ENCODE data around the gene ERFE.
"Not testable (repeated sequence)": the region's sequence is repeated elsewhere in the genome, so short reads cannot be mapped to it uniquely, and the experiment has no call there.

The ERFE gene

GRCh38 chr2:238158509-238159070 lies at the start of gene ERFE:
Gene ERFE (plus strand): TSS chr2:238158970. CDS start chr2:238159008, 38 bp downstream.
- peak in 2 of 56 donors; percentile 32 to 46 for DNase-seq

- DNase-seq, result no peak
Observed at GRCh38 chr2:238113611-238114010, 45.2 kb upstream of the ERFE start.

- DNase-seq, result no peak
Observed at GRCh38 chr2:238114331-238114841, 44.4 kb upstream of the ERFE start.

- DNase-seq, result no peak
Observed at GRCh38 chr2:238114851-238115660, 43.7 kb upstream of the ERFE start.

GRCh38 chr2:238115709-238116108 lies 43.1 kb upstream of the ERFE start:
- not testable (repeated sequence) for DNase-seq

GRCh38 chr2:238116298-238117198 lies 42.2 kb upstream of the ERFE start:
- DNase-seq, result no peak

GRCh38 chr2:238117199-238118154 lies 41.3 kb upstream of the ERFE start:
- no peak for DNase-seq

- no peak for DNase-seq
Observed at GRCh38 chr2:238119756-238120462, 38.9 kb upstream of the ERFE start.

- DNase-seq, result no peak
Observed at GRCh38 chr2:238120463-238121298, 38.1 kb upstream of the ERFE start.

- no peak for DNase-seq
Observed at GRCh38 chr2:238121511-238122286, 37.1 kb upstream of the ERFE start.

- no peak for DNase-seq
Observed at GRCh38 chr2:238122287-238123217, 36.2 kb upstream of the ERFE start.

GRCh38 chr2:238123218-238123971 lies 35.4 kb upstream of the ERFE start:
- no peak for DNase-seq

GRCh38 chr2:238123991-238124470 lies 34.7 kb upstream of the ERFE start:
- DNase-seq, result no peak

GRCh38 chr2:238124488-238125126 lies 34.2 kb upstream of the ERFE start:
- DNase-seq, result no peak

- no peak for DNase-seq
Observed at GRCh38 chr2:238125127-238125885, 33.5 kb upstream of the ERFE start.

Measured in amygdala (tissue), 56 donors.